HepG2 (cell line): Measurements from ENCODE around the gene PIP5K1A. TPM values are rescaled to one million over a fixed set of nuclear protein-coding genes. Genes with fewer than 3 reads are reported as not detected.

ENCODE experiments used
- ATF7 ChIP-seq, 2 experiments: fragments of 450-650 bp in 1 of 2; sonication (generic) in 1 of 2; formaldehyde crosslinking in 1 of 2; IDR thresholded peaks; 2 replicates each; pipeline versions ENCODE4 v1.4.0 to v1.6.1; 2016 to 2020; ENCODE audit warnings: antibody characterized with exemption in 1 of 2, mild to moderate bottlenecking in 1 of 2, missing genetic modification reagents in 1 of 2
- ATF7-NPFF ChIP-seq: sonication (generic); formaldehyde crosslinking; IDR thresholded peaks from 2 replicates; pipeline ENCODE4 v1.8.1; 2023; ENCODE audit warnings: mild to moderate bottlenecking, low read depth, missing genetic modification reagents, moderate library complexity
- CREB3 ChIP-seq: sonication (generic); formaldehyde crosslinking; IDR thresholded peaks from 2 replicates; pipeline ENCODE4 v1.5.0; 2020; ENCODE audit warnings: missing genetic modification reagents
- GATAD1 ChIP-seq: IDR thresholded peaks from 2 replicates; pipeline ENCODE4 v1.6.1; 2016; ENCODE audit warnings: missing genetic modification reagents, missing compliant biosample characterization
- MTA3 ChIP-seq: sonication (generic); formaldehyde crosslinking; IDR thresholded peaks from 2 replicates; pipeline ENCODE4 v1.4.0; 2020; ENCODE audit warnings: missing genetic modification reagents
- MZF1 ChIP-seq: sonication (generic); formaldehyde crosslinking; IDR thresholded peaks from 2 replicates; pipeline ENCODE4 v1.8.1; 2023; ENCODE audit warnings: mild to moderate bottlenecking, missing genetic modification reagents, borderline replicate concordance
- NFAT5 ChIP-seq: sonication (generic); formaldehyde crosslinking; IDR thresholded peaks from 2 replicates; pipeline ENCODE4 v1.4.0; 2020; ENCODE audit warnings: missing genetic modification reagents
- PHB2 ChIP-seq: fragments of 450-650 bp; IDR thresholded peaks from 2 replicates; pipeline ENCODE4 v1.6.1; 2018; ENCODE audit not compliant: partially characterized antibody
- TFDP1 ChIP-seq: IDR thresholded peaks from 2 replicates; pipeline ENCODE4 v1.6.1; 2016; ENCODE audit warnings: missing compliant biosample characterization, missing genetic modification reagents, borderline replicate concordance
- U2AF1 ChIP-seq: fragments of 200-400 bp; formaldehyde crosslinking; optimal IDR thresholded peaks from 2 replicates; pipeline ENCODE3; 2017; ENCODE audit warnings: mild to moderate bottlenecking, low read depth, low read length
- ZNF350 ChIP-seq: sonication (generic); formaldehyde crosslinking; IDR thresholded peaks from 2 replicates; pipeline ENCODE4 v1.4.0; 2020; ENCODE audit warnings: mild to moderate bottlenecking, low read depth, missing genetic modification reagents, borderline replicate concordance
- ZNF687 ChIP-seq: sonication (generic); formaldehyde crosslinking; IDR thresholded peaks from 2 replicates; pipeline ENCODE4 v1.5.1; 2020; ENCODE audit warnings: mild to moderate bottlenecking, missing genetic modification reagents, moderate library complexity
- ZXDC ChIP-seq: sonication (generic); formaldehyde crosslinking; IDR thresholded peaks from 2 replicates; pipeline ENCODE4 v1.5.0; 2020; ENCODE audit warnings: mild to moderate bottlenecking, missing genetic modification reagents
- polyA plus RNA-seq, 8 experiments: library from polyadenylated mRNA; depleted of rRNA in 3 of 8; stranded (reverse) in 7 of 8; unstranded in 1 of 8; fragments of >200 nt; fragmentation: Illumina TruSeq in 4 of 8; extraction: Trizol in 4 of 8; gene quantifications; 2 replicates each; pipeline versions ENCODE4 v1.2.1 to v1.2.3, GENCODE V29; 2011 to 2016; ENCODE audit warnings: low read depth in 4 of 8, missing spikeins in 1 of 8, mixed read lengths in 1 of 8; ENCODE audit not compliant: insufficient read depth in 1 of 8
- total RNA-seq, 5 experiments: library from RNA; depleted of rRNA; stranded (reverse); fragments of >200 nt; fragmentation: Illumina TruSeq; extraction: Trizol; gene quantifications; 2 replicates each; pipeline ENCODE4 v1.2.3, GENCODE V29; 2016; ENCODE audit warnings: low read depth in 1 of 5

PIP5K1A gene
- total and polyA plus RNA-seq, 2 of the 13 experiments (the other 11 are each of a cell fraction or from before 2014, with no cell fraction given), result 45.3 to 65.1 TPM

GRCh38 chr1:151281225-151281968 is 83.0 kb downstream of the PIP5K1A start (continued):
- TF ChIP-seq ZNF687 (CRISPR knock-in tag) (peak; percentile 87), MTA3 (CRISPR knock-in tag) (no peak), PHB2 (no peak), ZNF350 (peak; percentile 79), ATF7-NPFF (peak; percentile 58), ATF7 (IDR thresholded peaks at IDR 0.05) (peak; percentile 99), ATF7 (CRISPR knock-in tag; IDR thresholded peaks at IDR 0.05) (peak; percentile 98), TFDP1 (CRISPR knock-in tag) (peak; percentile 98), MZF1 (CRISPR knock-in tag) (no peak), U2AF1 (peak; percentile 54), NFAT5 (no peak), GATAD1 (CRISPR knock-in tag) (peak; percentile 75; the same call in 1 of the 2 replicates), CREB3 (CRISPR knock-in tag) (no peak), ZXDC (CRISPR knock-in tag) (no peak)
